ENCODE results near the gene STUM.
"Not testable (repeated sequence)": the region's sequence is repeated elsewhere in the genome, so short reads cannot be mapped to it uniquely, and the experiment has no call there.

The STUM gene

DNA sequence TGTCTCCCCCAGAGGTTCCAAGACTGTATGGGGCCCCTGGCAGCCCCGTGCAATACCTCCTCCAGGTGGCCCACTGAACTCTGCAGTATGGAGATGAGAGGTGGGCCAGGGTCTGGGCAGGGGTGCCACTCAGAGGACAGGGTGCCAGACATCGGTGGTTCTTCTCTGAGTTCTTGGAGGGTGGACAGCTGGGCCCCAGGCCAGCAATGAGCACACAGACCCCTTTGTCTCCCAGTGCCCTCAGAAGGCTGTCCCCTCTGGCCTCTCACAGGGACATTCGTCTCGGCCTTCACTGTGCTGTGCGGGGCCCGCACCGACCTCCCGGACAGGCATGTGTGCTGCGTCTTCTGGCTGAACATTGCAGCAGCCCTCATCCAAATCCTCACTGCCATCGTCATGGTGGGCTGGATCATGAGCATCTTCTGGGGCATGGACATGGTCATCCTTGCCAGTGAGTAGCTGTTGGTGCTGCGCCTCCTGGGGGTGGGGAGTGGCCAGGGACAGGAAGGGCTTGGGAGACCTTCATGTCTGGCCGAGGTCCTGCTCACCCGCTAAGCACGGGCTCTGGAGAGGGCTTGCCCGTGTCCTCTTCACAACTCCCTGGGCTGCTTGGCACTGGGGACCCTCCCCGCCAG, 48.1 kb downstream of the STUM start:
- no peak for DNase-seq (ENCODE audit: low read depth, low spot score)
- Histone ChIP-seq H3K4me1 (ENCODE audit: insufficient read depth, insufficient read length) (peaks cover 14% of the 10 kb centered on the region), H3K4me3 (ENCODE audit: insufficient read length, low read depth) (no peak overlapping the region), H3K27me3 (ENCODE audit: insufficient read depth, insufficient read length) (no peaks in the 10 kb centered on the region), H3K9ac (ENCODE audit: insufficient read length, low read depth) (no peak overlapping the region), H3K9me3 (ENCODE audit: insufficient read depth, low read length) (peaks cover 9% of the 10 kb centered on the region; the same call in 1 of the 2 replicates), H3K36me3 (ENCODE audit: insufficient read depth, insufficient read length, low read length) (no peaks in the 10 kb centered on the region)
- no peak for TF ChIP-seq SUZ12 (IDR thresholded peaks at IDR 0.05; ENCODE audit: extremely low read depth, insufficient read depth, insufficient read length)

DNA sequence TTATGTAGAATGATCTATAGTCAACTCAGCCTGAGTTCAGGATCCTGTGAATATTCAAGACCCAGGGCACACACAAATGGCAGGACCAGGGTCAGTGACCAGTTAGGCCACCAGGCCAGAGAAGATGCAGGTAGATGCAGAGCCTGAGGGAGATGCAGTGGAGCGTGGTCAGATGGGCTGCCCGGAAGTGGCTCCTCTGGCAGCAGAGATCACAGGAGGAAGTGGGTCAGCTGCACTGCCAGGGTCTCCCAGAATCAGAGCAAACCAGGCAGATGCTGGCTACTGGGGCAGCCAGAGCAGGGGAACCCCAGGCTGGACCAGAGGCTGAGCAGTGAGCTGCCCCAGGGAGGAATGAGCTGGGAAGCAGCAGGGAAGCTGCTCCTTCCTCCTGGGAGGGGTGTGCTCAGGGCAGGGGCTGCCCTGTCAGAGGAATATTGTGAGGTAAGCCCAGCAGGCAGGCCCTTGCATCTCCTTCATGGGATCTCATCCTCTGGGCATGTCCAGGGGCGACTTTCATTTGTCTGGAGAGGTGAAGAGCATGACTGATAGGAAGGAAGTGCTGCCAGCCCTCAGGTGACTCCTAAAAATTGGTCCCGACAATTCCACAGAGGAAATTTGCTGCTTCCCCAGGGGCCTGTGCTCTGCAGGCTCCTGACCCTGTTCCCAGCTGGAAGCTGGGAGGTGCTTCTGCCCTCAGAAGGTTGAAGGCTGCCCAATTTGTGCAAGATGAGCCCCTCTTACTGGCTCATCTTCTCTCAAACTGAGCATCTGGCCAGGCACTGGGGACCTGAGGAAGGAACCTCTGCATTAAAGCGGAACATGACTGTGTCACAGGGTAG, 49.3 kb downstream of the STUM start:
- no peak for DNase-seq (ENCODE audit: low read depth, low spot score)
- no peaks in the 10 kb centered on the region for H3K27me3 ChIP-seq (ENCODE audit: insufficient read depth, insufficient read length)
- no peak overlapping the region for H3K9ac ChIP-seq (ENCODE audit: insufficient read length, low read depth)
- H3K4me1 ChIP-seq (ENCODE audit: insufficient read depth, insufficient read length): peaks cover 23% of the 10 kb centered on the region
- H3K4me3 ChIP-seq (ENCODE audit: insufficient read length, low read depth): no peak overlapping the region
- TF ChIP-seq ZNF274 (IDR thresholded peaks at IDR 0.05; ENCODE audit: low read depth, low read length): no peak
- TF ChIP-seq SUZ12 (IDR thresholded peaks at IDR 0.05; ENCODE audit: extremely low read depth, insufficient read depth, insufficient read length): no peak
- no peak for TF ChIP-seq YY1 (IDR thresholded peaks at IDR 0.05; ENCODE audit: insufficient read depth, insufficient read length)
- peaks cover 9% of the 10 kb centered on the region; the same call in 1 of the 2 replicates for H3K9me3 ChIP-seq (ENCODE audit: insufficient read depth, low read length)
- H3K36me3 ChIP-seq (ENCODE audit: insufficient read depth, insufficient read length, low read length): no peaks in the 10 kb centered on the region

DNA sequence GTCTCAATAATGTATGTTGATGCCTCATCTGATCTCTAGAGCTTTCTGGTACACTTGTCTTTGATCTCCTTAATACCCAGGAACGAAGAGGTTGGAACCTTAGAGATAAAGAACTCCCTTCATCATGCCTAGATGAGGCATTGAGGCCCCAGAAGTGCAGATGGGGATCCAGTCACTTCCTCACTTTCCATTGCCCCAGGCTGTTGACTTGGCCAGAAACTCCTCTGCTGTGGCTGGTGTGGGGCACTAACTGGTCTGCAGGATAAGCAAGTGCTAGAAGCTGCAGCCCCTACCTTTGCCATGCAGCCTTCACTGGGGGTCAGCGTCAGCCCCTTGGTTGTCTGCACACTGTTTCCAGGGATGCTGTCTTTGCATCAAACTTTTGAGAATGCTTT, 49.9 kb downstream of the STUM start:
- Histone ChIP-seq H3K9ac (ENCODE audit: insufficient read length, low read depth) (no peak overlapping the region), H3K4me3 (ENCODE audit: insufficient read length, low read depth) (no peak overlapping the region), H3K9me3 (ENCODE audit: insufficient read depth, low read length) (peaks cover 9% of the 10 kb centered on the region; the same call in 1 of the 2 replicates), H3K4me1 (ENCODE audit: insufficient read depth, insufficient read length) (peaks cover 25% of the 10 kb centered on the region), H3K36me3 (ENCODE audit: insufficient read depth, insufficient read length, low read length) (no peaks in the 10 kb centered on the region), H3K27me3 (ENCODE audit: insufficient read depth, insufficient read length) (no peaks in the 10 kb centered on the region)
- DNase-seq (ENCODE audit: low read depth, low spot score): no peak
- no peak for TF ChIP-seq ZNF274 (IDR thresholded peaks at IDR 0.05; ENCODE audit: low read depth, low read length)
- no peak for TF ChIP-seq SUZ12 (IDR thresholded peaks at IDR 0.05; ENCODE audit: extremely low read depth, insufficient read depth, insufficient read length)
- no peak for TF ChIP-seq YY1 (IDR thresholded peaks at IDR 0.05; ENCODE audit: insufficient read depth, insufficient read length)

DNA sequence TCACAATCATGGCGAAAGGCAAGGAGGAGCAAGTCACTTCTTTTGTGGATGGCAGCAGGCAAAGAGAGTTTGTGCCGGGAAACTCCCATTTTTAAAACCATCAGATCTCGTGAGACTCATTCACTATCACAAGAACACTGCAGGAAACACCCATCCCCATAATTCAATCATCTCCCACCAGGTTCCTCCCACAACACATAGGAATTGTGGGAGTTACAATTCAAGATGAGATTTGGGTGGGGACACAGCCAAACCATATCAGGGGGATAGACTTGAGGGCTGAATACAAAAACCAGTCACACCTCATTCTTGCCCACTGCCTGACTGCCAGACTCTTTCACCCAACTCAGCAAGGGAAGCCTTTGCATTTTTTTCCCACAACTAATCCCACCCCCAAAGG, 50.4 kb downstream of the STUM start:
- H3K9me3 ChIP-seq (ENCODE audit: insufficient read depth, low read length); DNase-seq (ENCODE audit: low read depth, low spot score); H3K9ac ChIP-seq (ENCODE audit: insufficient read length, low read depth); H3K36me3 ChIP-seq (ENCODE audit: insufficient read depth, insufficient read length, low read length); H3K27me3 ChIP-seq (ENCODE audit: insufficient read depth, insufficient read length); H3K4me3 ChIP-seq (ENCODE audit: insufficient read length, low read depth): not testable (repeated sequence)
- peaks cover 30% of the 10 kb centered on the region for H3K4me1 ChIP-seq (ENCODE audit: insufficient read depth, insufficient read length)

DNA sequence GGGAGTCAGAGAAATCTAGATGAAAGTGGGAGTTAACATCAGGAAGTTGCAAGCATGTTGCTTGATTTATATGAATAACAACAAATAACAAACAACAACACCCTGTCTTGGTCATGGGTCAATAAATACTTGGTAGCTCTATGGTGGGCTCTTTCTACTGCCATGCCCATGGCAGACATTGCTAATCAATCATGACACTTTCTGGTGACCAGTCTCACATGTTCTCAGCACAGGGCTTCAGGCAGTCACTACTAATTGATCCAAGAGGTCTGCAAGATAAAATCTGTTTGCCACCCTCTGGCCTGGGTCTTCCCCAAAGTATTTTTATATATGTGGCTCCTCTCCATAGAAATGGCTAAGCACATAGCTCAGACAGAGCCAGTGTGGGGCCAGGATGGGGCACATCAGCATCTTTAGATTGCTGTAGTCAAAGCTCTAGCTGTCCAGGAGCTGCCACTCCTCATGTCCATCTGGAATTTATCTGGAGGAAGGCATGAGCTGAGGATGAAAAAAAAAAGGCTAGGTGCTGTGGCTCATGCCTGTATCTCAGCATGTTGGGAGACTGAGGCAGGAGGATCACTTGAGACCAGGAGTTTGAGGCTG, 51.2 kb downstream of the STUM start:
- H3K4me3 ChIP-seq (ENCODE audit: insufficient read length, low read depth): no peak overlapping the region
- H3K36me3 ChIP-seq (ENCODE audit: insufficient read depth, insufficient read length, low read length): no peaks in the 10 kb centered on the region
- no peaks in the 10 kb centered on the region for H3K27me3 ChIP-seq (ENCODE audit: insufficient read depth, insufficient read length)
- no peak for TF ChIP-seq ZNF274 (IDR thresholded peaks at IDR 0.05; ENCODE audit: low read depth, low read length)
- no peak for TF ChIP-seq YY1 (IDR thresholded peaks at IDR 0.05; ENCODE audit: insufficient read depth, insufficient read length)
- no peak for TF ChIP-seq SUZ12 (IDR thresholded peaks at IDR 0.05; ENCODE audit: extremely low read depth, insufficient read depth, insufficient read length)
- no peak for DNase-seq (ENCODE audit: low read depth, low spot score)
- peaks cover 9% of the 10 kb centered on the region; the same call in 1 of the 2 replicates for H3K9me3 ChIP-seq (ENCODE audit: insufficient read depth, low read length)
- H3K9ac ChIP-seq (ENCODE audit: insufficient read length, low read depth): no peak overlapping the region
- peaks cover 38% of the 10 kb centered on the region for H3K4me1 ChIP-seq (ENCODE audit: insufficient read depth, insufficient read length)

DNA sequence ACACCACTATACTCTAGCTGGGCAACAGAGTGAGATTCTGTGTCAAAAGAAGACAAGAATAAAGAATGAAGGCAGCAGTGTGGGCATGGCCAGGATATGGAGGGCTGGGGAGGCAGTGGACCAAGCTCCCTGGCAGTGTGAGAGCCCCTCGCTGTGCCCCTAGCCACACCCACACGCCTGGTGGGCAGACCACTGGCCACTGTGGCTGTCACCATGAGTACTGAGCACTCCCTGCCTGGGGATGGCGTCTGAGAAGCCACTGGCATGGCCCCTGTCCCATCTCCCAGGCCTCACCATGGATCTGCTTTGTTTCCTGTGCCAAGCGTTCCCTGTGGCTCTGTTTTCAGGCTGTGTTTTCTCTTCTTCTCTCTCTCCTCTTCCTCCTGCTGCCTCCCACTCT, 51.7 kb downstream of the STUM start:
- TF ChIP-seq YY1 (IDR thresholded peaks at IDR 0.05; ENCODE audit: insufficient read depth, insufficient read length) (no peak), ZNF274 (IDR thresholded peaks at IDR 0.05; ENCODE audit: low read depth, low read length) (no peak), SUZ12 (IDR thresholded peaks at IDR 0.05; ENCODE audit: extremely low read depth, insufficient read depth, insufficient read length) (no peak)
- H3K4me1 ChIP-seq (ENCODE audit: insufficient read depth, insufficient read length): peaks cover 43% of the 10 kb centered on the region
- H3K27me3 ChIP-seq (ENCODE audit: insufficient read depth, insufficient read length): no peaks in the 10 kb centered on the region
- H3K36me3 ChIP-seq (ENCODE audit: insufficient read depth, insufficient read length, low read length): no peaks in the 10 kb centered on the region
- H3K4me3 ChIP-seq (ENCODE audit: insufficient read length, low read depth): no peak overlapping the region
- peaks cover 7% of the 10 kb centered on the region; the same call in 1 of the 2 replicates for H3K9me3 ChIP-seq (ENCODE audit: insufficient read depth, low read length)
- DNase-seq (ENCODE audit: low read depth, low spot score): no peak
- H3K9ac ChIP-seq (ENCODE audit: insufficient read length, low read depth): peak overlapping the region; percentile 28

DNA sequence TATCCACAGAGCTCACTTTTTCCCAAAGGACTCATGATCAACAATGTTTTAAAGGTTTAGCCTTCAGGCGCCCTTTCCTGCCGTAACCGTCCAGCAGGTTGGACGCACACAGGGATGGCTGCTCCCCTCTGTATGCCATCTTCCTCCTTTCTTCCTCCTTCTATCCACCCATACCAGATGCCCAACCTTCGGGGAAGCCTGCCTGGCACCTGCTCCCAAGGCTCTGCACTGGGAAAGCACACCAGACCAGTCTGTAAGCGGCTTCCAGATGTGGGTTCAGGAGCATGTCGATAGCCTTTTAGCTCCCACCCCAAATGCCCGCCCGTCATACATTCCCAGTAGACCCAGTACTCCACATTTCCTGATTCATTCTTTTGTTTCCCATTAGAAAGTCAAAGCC, 52.9 kb downstream of the STUM start:
- Histone ChIP-seq H3K27me3 (ENCODE audit: insufficient read depth, insufficient read length) (no peaks in the 10 kb centered on the region), H3K36me3 (ENCODE audit: insufficient read depth, insufficient read length, low read length) (no peaks in the 10 kb centered on the region), H3K9ac (ENCODE audit: insufficient read length, low read depth) (no peak overlapping the region), H3K4me1 (ENCODE audit: insufficient read depth, insufficient read length) (peaks cover 53% of the 10 kb centered on the region), H3K4me3 (ENCODE audit: insufficient read length, low read depth) (no peak overlapping the region), H3K9me3 (ENCODE audit: insufficient read depth, low read length) (no peaks in the 10 kb centered on the region)
- no peak for DNase-seq (ENCODE audit: low read depth, low spot score)
- no peak for TF ChIP-seq ZNF274 (IDR thresholded peaks at IDR 0.05; ENCODE audit: low read depth, low read length)

Measured in NT2/D1 (cell line).